CD4-positive, alpha-beta T cell treated with Interferon gamma for 1 hour (primary cell): Measurements from ENCODE around the gene KLB.
"Not testable (repeated sequence)": the region's sequence is repeated elsewhere in the genome, so short reads cannot be mapped to it uniquely, and the experiment has no call there.

Experiments used
- DNase-seq: peaks from one replicate; pipeline ENCODE4 v3.0.0-alpha.2; 2020

KLB gene

GRCh38 chr4:39427520-39428114 is 20.9 kb downstream of the KLB start:
- no peak for DNase-seq

DNA sequence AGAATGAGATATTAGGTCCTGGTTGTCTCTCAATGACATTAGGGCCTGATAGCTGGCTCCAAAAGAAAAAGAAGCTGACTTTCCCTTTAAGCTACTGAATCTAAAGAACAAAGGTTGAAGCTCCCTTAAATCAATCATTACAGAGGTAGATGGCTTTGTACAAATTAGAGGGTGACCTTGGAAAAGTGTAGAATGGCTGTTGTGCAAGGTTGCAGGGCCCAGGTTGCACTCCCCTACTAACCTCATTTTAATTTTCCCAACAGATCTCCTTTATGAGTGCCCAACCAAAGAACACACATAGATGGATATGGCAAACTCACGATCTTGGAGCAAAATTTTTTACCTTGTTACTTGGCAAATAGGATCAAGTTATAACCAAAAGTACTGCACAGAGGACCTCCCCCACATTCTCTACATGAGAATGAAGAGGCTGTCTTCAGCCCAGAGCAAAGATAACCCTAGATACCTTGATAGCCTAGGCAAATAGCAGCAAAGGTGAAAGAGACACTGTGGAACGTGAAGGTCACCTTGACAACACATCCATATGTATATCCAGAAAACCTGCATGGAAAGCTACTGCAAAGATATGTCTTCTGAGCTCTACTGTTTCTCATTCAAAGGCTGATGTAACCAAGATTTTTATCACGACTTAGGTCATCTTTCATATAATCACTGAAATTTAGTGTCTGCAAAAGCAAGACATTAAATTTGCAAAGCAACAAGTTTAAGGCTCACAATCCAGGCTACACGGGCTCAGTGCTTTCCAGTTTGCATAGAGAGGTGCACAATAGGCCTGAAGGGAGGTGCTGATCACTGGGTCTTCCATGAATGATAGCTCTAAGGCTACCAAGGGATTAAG is 23.0 kb downstream of the KLB start:
- DNase-seq = no peak

- DNase-seq = no peak
Measured at GRCh38 chr4:39433878-39434492, 27.3 kb downstream of the KLB start.

- no peak for DNase-seq
Measured at GRCh38 chr4:39435659-39436563, 29.2 kb downstream of the KLB start.

GRCh38 chr4:39441593-39441992 is 34.9 kb downstream of the KLB start:
- no peak for DNase-seq

DNA sequence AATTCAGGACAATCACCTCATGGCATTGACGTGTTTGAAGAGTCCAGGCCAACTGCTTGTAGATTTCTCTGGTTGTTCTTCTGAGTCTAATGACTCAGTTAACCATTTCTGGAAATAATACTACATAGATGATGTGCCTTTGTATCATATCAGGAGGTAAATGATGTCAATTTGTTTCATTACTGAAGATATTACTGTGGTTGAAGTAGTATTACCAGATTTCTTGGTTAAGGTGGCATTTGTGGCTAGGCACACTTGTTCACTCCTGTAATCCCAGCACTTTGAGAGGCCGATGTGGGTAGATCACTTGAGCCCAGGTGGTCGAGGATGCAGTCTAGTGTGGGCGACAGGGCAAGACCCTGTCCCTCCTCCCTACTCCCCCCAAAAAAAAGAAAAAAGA is 36.3 kb downstream of the KLB start:
- DNase-seq = no peak

DNA sequence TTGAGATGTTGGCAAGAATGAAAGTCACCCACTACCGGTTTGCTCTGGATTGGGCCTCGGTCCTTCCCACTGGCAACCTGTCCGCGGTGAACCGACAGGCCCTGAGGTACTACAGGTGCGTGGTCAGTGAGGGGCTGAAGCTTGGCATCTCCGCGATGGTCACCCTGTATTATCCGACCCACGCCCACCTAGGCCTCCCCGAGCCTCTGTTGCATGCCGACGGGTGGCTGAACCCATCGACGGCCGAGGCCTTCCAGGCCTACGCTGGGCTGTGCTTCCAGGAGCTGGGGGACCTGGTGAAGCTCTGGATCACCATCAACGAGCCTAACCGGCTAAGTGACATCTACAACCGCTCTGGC is 39.7 kb downstream of the KLB start:
- no peak for DNase-seq

GRCh38 chr4:39446842-39447573 is 40.3 kb downstream of the KLB start:
- peak; percentile 83 for DNase-seq

DNA sequence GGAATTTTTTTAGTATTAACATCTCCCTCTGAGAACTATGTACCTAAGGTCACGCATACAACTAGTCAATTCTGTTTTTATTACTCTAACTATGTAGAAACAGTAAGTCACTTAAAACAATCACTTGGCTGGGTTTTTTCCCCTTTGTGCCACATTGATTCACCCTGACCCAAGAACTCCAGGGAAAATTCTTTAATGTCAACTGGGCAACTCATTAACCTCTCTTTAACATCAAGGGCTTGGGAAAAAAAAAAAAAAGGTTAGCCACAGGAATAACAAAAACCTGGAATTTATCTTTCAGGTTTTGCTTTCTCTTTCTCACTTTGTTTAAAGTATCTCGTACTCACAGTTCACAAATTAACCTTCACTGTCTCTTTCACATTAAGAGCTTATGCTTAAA is 43.9 kb downstream of the KLB start:
- no peak for DNase-seq

DNA sequence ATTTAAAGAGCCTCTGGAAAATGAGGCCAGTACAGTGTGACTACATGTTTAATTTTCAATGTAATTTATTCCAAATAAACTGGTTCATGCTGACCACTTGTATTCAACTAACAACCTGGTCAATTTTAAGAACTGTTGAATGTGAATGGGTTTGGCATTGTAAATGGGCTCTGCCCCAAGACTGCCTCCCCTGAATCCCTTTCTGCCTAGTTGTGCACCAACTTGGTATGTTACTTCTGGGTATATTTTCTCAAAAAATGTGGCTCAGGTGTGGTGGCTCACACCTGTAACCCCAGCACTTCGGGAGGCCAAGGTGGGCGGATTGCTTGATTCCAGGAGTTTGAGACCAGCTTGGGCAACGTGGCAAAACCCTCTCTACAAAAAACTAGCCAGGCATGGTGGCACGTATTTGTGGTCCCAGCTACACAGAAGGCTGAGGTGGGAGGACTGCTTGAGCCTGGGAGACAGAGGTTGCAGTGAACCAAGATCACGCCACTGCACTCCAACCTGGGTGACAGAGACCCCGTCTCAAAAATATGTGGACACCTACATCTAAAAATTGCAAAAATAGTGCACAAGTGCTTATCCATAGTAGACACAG is 44.8 kb downstream of the KLB start:
- DNase-seq = no peak

- no peak for DNase-seq
Measured at GRCh38 chr4:39452153-39452859, 45.6 kb downstream of the KLB start.

- no peak for DNase-seq
Measured at GRCh38 chr4:39452860-39453587, 46.3 kb downstream of the KLB start.

DNA sequence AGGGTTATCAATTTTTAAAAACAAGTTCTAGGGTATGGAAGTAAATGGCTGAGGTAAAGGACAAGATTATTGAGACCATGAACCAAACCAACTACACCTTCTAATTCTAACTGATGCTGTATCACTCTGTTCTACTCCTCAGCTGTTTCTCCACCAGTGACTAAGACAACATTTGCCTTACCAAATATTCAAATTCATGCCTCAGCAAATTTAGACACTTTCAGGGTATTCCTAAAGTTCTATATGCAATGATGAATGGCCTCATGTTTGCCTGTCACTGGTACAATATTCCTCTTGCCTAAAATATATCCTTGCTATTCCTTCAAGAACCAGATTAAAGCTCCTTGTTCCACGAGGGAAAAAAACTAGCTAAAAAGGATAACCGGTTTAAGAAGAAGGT is 47.0 kb downstream of the KLB start:
- DNase-seq = no peak

DNA sequence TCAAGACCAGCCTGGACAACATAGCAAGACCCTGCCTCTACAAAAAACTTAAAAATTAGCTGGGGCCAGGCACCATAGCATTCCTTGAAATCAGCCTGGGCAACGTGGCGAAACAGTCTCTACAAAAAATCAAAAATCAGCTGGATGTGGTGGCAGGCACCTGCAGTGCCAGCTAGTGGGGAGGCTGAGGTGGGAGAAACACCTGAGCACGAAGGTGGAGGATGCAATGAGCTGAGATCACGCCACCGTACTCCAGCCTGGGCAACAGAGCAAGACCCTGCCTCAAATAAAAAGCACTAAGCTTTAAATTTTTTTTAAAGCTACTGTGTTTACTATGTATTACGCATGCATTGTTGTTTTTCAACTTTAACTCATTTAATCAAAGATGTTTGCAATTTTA is 48.8 kb downstream of the KLB start:
- no peak for DNase-seq

DNA sequence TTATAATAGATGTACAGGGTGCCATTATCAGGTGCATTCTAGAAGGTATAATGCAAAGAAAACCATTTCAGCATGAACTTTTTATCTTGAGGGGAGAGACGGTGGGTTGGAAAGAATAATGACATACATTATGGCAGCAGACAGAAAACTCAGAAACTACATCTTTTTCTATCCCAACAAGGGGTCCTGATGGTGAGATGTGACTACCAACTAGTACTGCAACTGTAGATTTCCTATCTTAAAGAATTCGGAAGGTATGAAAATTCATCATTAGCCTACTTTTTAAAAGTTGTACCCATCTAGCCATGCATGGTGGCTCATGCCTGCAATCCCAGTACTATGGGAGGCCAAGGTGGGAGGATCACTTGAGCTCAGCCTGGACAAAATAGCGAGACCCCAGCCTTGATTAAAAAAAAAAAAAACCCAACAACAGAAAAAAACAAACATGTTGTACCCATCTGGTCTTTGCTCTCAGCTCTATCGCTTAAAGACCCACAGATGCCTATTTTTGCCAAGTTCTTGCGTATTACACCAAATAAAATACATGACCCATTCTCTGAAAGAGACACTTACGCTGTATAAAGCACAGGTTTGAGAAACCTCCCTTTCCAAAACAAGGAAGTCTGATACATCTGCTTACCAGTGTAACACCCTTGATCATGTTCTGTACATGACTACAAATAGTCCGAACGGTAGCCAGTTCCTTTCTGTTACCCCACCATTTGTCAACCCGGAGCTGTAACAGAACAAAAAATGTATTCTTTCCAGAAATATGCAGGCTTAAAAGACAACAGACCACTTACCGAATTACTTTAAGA is 50.4 kb downstream of the KLB start:
- no peak for DNase-seq

GRCh38 chr4:39458161-39458504 is 51.4 kb downstream of the KLB start:
- DNase-seq = not testable (repeated sequence)

DNA sequence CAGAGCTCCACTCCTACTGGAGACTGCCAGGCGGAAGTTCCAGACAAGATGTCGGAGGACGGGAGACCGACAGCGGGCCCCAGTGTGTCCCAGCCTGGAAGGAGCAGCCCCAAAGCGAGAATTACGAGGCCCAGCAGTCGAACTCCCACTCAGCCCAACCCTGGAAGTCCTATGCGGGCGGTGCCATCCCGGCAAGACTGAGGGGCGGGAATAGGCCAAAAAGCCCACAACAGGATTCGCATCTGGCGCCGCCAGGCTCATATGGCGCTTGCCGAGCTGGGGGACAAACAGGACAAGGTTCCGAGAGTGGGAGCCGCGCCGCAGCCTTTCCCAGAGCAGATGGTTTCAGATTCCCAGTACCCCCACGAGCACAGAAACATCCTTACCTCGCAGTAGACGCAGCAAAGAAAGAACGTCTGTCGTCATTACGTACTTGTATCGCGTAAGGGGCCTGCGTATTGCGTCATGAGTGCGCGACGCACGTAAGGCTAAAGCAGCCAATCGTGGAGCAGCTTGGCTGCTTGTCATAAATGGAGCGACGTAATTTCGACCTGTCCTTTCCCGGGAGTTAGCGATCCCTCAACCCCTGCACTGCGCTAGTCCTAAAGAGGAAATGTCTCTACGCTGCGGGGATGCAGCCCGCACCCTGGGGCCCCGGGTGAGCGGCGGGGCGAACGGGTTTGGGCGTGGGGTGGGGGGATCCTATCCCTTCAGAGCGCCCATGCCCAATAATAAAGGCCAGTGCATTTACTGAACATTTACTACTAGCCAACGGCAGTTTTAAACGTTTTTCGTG is 52.0 kb downstream of the KLB start, which contains the start of the genes LIAS and RPL9:
Gene LIAS (plus strand): TSS at position 552 of the 796 bp plus-strand sequence. CDS start 62 bp downstream, at position 614.
Gene RPL9 (minus strand): TSS at position 418 of the 796 bp plus-strand sequence. CDS start 483 bp downstream, outside the sequence.
- DNase-seq = peak; percentile 94

- no peak for DNase-seq
Measured at GRCh38 chr4:39464886-39465501, 58.3 kb downstream of the KLB start.
